H9 (cell line): ENCODE data around the gene ITGA4. TPM values are rescaled to one million over a fixed set of nuclear protein-coding genes. Genes with fewer than 3 reads are reported as not detected.

Experiments
- DNase-seq: peaks from one replicate; pipeline ENCODE4 v3.0.0-alpha.2; 2017
- H2AFZ ChIP-seq: one replicate; pipeline ENCODE4 v1.6.1; 2013; ENCODE audit warnings: mild to moderate bottlenecking, low read length, control low read depth, moderate library complexity
- H2AK5ac ChIP-seq: 2 replicates; pipeline ENCODE4 v1.6.1; 2013; ENCODE audit warnings: low read length, control low read depth, mixed read lengths; ENCODE audit not compliant: insufficient read length
- H2BK120ac ChIP-seq: one replicate; pipeline ENCODE4 v1.6.1; 2013; ENCODE audit warnings: low read depth, mild to moderate bottlenecking, low read length, control low read depth, inconsistent platforms; ENCODE audit not compliant: poor library complexity, severe bottlenecking
- H2BK12ac ChIP-seq: 2 replicates; pipeline ENCODE4 v1.6.1; 2013; ENCODE audit warnings: low read length, control low read depth, mixed read lengths, low read depth; ENCODE audit not compliant: insufficient read length
- H2BK15ac ChIP-seq: 2 replicates; pipeline ENCODE4 v1.6.1; 2013; ENCODE audit warnings: low read depth, low read length, control low read depth
- H2BK20ac ChIP-seq: one replicate; pipeline ENCODE4 v1.6.1; 2013; ENCODE audit warnings: low read depth, mild to moderate bottlenecking, low read length, control low read depth, inconsistent platforms; ENCODE audit not compliant: poor library complexity, severe bottlenecking
- H2BK5ac ChIP-seq: 2 replicates; pipeline ENCODE4 v1.6.1; 2013; ENCODE audit warnings: low read length, control low read depth, mixed read lengths; ENCODE audit not compliant: insufficient read length
- H3K14ac ChIP-seq: 2 replicates; pipeline ENCODE4 v1.6.1; 2013; ENCODE audit warnings: low read length, control low read depth; ENCODE audit not compliant: insufficient read depth
- H3K18ac ChIP-seq: 2 replicates; pipeline ENCODE4 v1.6.1; 2013; ENCODE audit warnings: low read depth, mild to moderate bottlenecking, mixed read lengths, low read length, control low read depth; ENCODE audit not compliant: insufficient read length
- H3K23ac ChIP-seq: 2 replicates; pipeline ENCODE4 v1.6.1; 2013; ENCODE audit warnings: low read length, control low read depth, mixed read lengths, low read depth; ENCODE audit not compliant: insufficient read length
- H3K23me2 ChIP-seq: 2 replicates; pipeline ENCODE4 v1.6.1; 2013; ENCODE audit warnings: low read depth, mild to moderate bottlenecking, mixed read lengths, low read length, control low read depth; ENCODE audit not compliant: insufficient read length, poor library complexity, severe bottlenecking
- H3K27ac ChIP-seq: 2 replicates; pipeline ENCODE4 v1.5.1; 2013; ENCODE audit warnings: low read length, control low read depth, mixed read lengths, low read depth; ENCODE audit not compliant: insufficient read length
- H3K27me3 ChIP-seq: 2 replicates; pipeline ENCODE4 v1.6.1; 2013; ENCODE audit warnings: low read length, control low read depth, inconsistent platforms; ENCODE audit not compliant: insufficient read depth
- H3K4ac ChIP-seq: 2 replicates; pipeline ENCODE4 v1.6.1; 2013; ENCODE audit warnings: low read depth, mild to moderate bottlenecking, control low read depth, inconsistent platforms, low read length, moderate library complexity
- H3K4me1 ChIP-seq: 2 replicates; pipeline ENCODE4 v1.6.1; 2013; ENCODE audit warnings: low read length, control low read depth, inconsistent platforms; ENCODE audit not compliant: insufficient read depth
- H3K4me2 ChIP-seq: 2 replicates; pipeline ENCODE4 v1.6.1; 2013; ENCODE audit warnings: low read length, control low read depth, mixed read lengths; ENCODE audit not compliant: insufficient read length, insufficient read depth
- H3K56ac ChIP-seq: 2 replicates; pipeline ENCODE4 v1.6.1; 2013; ENCODE audit warnings: low read depth, mild to moderate bottlenecking, mixed read lengths, low read length, control low read depth; ENCODE audit not compliant: insufficient read length
- H3K79me1 ChIP-seq: 2 replicates; pipeline ENCODE4 v1.6.1; 2013; ENCODE audit warnings: low read depth, mild to moderate bottlenecking, moderate library complexity, low read length, control low read depth, inconsistent platforms; ENCODE audit not compliant: insufficient read depth, poor library complexity, severe bottlenecking
- H3K79me2 ChIP-seq: 2 replicates; pipeline ENCODE4 v1.6.1; 2013; ENCODE audit warnings: low read length, control low read depth, inconsistent platforms; ENCODE audit not compliant: insufficient read depth
- H3K9ac ChIP-seq: 2 replicates; pipeline ENCODE4 v1.6.1; 2013; ENCODE audit warnings: low read length, control low read depth, mixed read lengths; ENCODE audit not compliant: insufficient read length; ENCODE audit errors: extremely low read depth
- H3K9me3 ChIP-seq: one replicate; pipeline ENCODE4 v1.6.1; 2013; ENCODE audit warnings: low read depth, low read length, inconsistent platforms; ENCODE audit not compliant: control insufficient read depth
- H3T11ph ChIP-seq: one replicate; pipeline ENCODE4 v1.6.1; 2013; ENCODE audit warnings: mild to moderate bottlenecking, low read length, control low read depth, inconsistent platforms
- H4K20me1 ChIP-seq: one replicate; pipeline ENCODE4 v1.6.1; 2013; ENCODE audit not compliant: control insufficient read depth, insufficient read length, insufficient read depth
- H4K5ac ChIP-seq: 2 replicates; pipeline ENCODE4 v1.6.1; 2013; ENCODE audit warnings: low read depth, mild to moderate bottlenecking, mixed read lengths, low read length, control low read depth; ENCODE audit not compliant: insufficient read length
- H4K8ac ChIP-seq: replicated peaks from 2 replicates; pipeline ENCODE4 v1.6.1; 2013; ENCODE audit warnings: low read length, control low read depth, mixed read lengths, low read depth; ENCODE audit not compliant: insufficient read length
- H4K91ac ChIP-seq: 2 replicates; pipeline ENCODE4 v1.6.1; 2013; ENCODE audit warnings: low read depth, mild to moderate bottlenecking, moderate library complexity, mixed read lengths, low read length, control low read depth; ENCODE audit not compliant: insufficient read length
- H3K27ac Mint-ChIP-seq, 3 experiments: 2 replicates in 2 of 3; 3 replicates in 1 of 3; pipeline ENCODE4 v1.8.0; 2020 to 2021; ENCODE audit warnings: mixed read lengths in 3 of 3, mild to moderate bottlenecking in 1 of 3, moderate library complexity in 1 of 3
- H3K27me3 Mint-ChIP-seq: 2 replicates; pipeline ENCODE4 v1.8.0; 2021; ENCODE audit warnings: low read depth, mild to moderate bottlenecking, moderate library complexity, mixed read lengths
- H3K36me3 Mint-ChIP-seq, 3 experiments: 2 replicates in 2 of 3; 3 replicates in 1 of 3; pipeline ENCODE4 v1.8.0; 2020 to 2021; ENCODE audit warnings: low read depth in 3 of 3, mixed read lengths in 3 of 3; ENCODE audit not compliant: insufficient read depth in 1 of 3
- H3K4me1 Mint-ChIP-seq, 2 experiments: 2 replicates each; pipeline ENCODE4 v1.8.0; 2020; ENCODE audit warnings: mixed read lengths in 2 of 2
- H3K4me3 Mint-ChIP-seq, 2 experiments: 2 replicates in 1 of 2; 3 replicates in 1 of 2; pipeline ENCODE4 v1.8.0; 2020 to 2021; ENCODE audit warnings: mild to moderate bottlenecking in 2 of 2, mixed read lengths in 2 of 2, moderate library complexity in 1 of 2
- H3K9me3 Mint-ChIP-seq, 2 experiments: 2 replicates in 1 of 2; 3 replicates in 1 of 2; pipeline ENCODE4 v1.8.0; 2020; ENCODE audit warnings: mild to moderate bottlenecking in 2 of 2, mixed read lengths in 2 of 2, moderate library complexity in 1 of 2
- CTCF ChIP-seq: fragments of 200-600 bp; sonication (generic); conservative IDR thresholded peaks from 3 replicates; pipeline ENCODE4 v1.8.0; 2021; ENCODE audit warnings: antibody characterized with exemption, mild to moderate bottlenecking
- WGBS: extraction: QIAGEN DNeasy Blood & Tissue Kit; methylation state at CpG from one replicate; pipeline ENCODE4 v1.1.7; 2013; ENCODE audit warnings: missing lambda C conversion rate, low lambda C conversion rate, mixed read lengths; ENCODE audit not compliant: insufficient read length; ENCODE audit errors: extremely low coverage; 5-methylcytosine and 5-hydroxymethylcytosine counted together
- total RNA-seq: library from RNA; stranded (reverse); gene quantifications from 2 replicates; pipeline ENCODE4 v1.2.1, GENCODE V29; 2021

Gene ITGA4
- total RNA-seq, 1 experiment from 2014 or later = 1.3 TPM

GRCh38 chr2:181440919-181441318 lies 16.3 kb upstream of the ITGA4 start:
- H2BK20ac ChIP-seq = no peak overlapping the region
- no peak overlapping the region for H2BK12ac ChIP-seq
- no peak overlapping the region for H2BK120ac ChIP-seq
- no peak overlapping the region for H2AK5ac ChIP-seq
- H3K27me3 ChIP-seq = no peaks in the 10 kb centered on the region
- no peak overlapping the region for H3K9ac ChIP-seq
- no peak overlapping the region for H4K91ac ChIP-seq
- no peaks in the 10 kb centered on the region for H3K36me3 Mint-ChIP-seq
- H3K23ac ChIP-seq = no peak overlapping the region
- H3K27ac ChIP-seq = no peak overlapping the region
- no peak for DNase-seq
- peaks cover 6 to 7% of the 10 kb centered on the region in 2 experiments for H3K4me1 Mint-ChIP-seq
- no peak overlapping the region for H3K4ac ChIP-seq
- H4K8ac ChIP-seq = no peak overlapping the region
- H2BK15ac ChIP-seq = no peak overlapping the region
- H3T11ph ChIP-seq = no peak overlapping the region
- H3K27ac Mint-ChIP-seq = no peak overlapping the region
- no peaks in the 10 kb centered on the region for H3K9me3 ChIP-seq
- H3K56ac ChIP-seq = no peak overlapping the region
- H3K9me3 Mint-ChIP-seq = no peaks in the 10 kb centered on the region; a peak in 1 of 5 replicates
- H3K27me3 Mint-ChIP-seq = no peaks in the 10 kb centered on the region
- WGBS = no CpG with 5 or more reads among the region's 3 CpGs
- no peak for TF ChIP-seq CTCF
- no peak overlapping the region for H3K18ac ChIP-seq
- no peak overlapping the region for H3K14ac ChIP-seq
- no peaks in the 10 kb centered on the region for H3K23me2 ChIP-seq
- no peak overlapping the region for H3K4me3 Mint-ChIP-seq
- H4K20me1 ChIP-seq = no peaks in the 10 kb centered on the region
- no peaks in the 10 kb centered on the region for H3K79me2 ChIP-seq
- no peak overlapping the region for H2BK5ac ChIP-seq
- no peak overlapping the region for H2AFZ ChIP-seq
- H3K79me1 ChIP-seq = no peaks in the 10 kb centered on the region
- no peak overlapping the region for H4K5ac ChIP-seq
- no peak overlapping the region for H3K4me2 ChIP-seq
- H3K4me1 ChIP-seq = no peaks in the 10 kb centered on the region
